GM23338 (cell line): ENCODE data around the gene ZFYVE27. TPM values are rescaled to one million over a fixed set of nuclear protein-coding genes. Genes with fewer than 3 reads are reported as not detected.

Experiments used
- ATAC-seq: fragments of 200-7000 bp; cut with Tn5 transposase; 3 replicates; pipeline ENCODE4 v1.9.1; 2020
- DNase-seq: peaks from one replicate; pipeline ENCODE4 v3.0.0-alpha.2; 2015; ENCODE audit warnings: low spot score
- H2AFZ ChIP-seq: fragments of 200-600 bp; sonication (generic); 2 replicates; pipeline ENCODE4 v1.8.0; 2016; ENCODE audit warnings: antibody characterized with exemption, mild to moderate bottlenecking, moderate library complexity
- H3F3A ChIP-seq: fragments of 200-600 bp; sonication (generic); replicated peaks from 2 replicates; pipeline ENCODE4 v1.8.0; 2017; ENCODE audit warnings: antibody characterized with exemption, mixed run types, low read depth
- H3K27ac ChIP-seq: fragments of 200-600 bp; sonication (generic); 2 replicates; pipeline ENCODE4 v1.6.1; 2016; ENCODE audit warnings: low read depth
- H3K27me3 ChIP-seq: fragments of 200-600 bp; sonication (generic); 2 replicates; pipeline ENCODE4 v1.8.0; 2016; ENCODE audit warnings: mild to moderate bottlenecking, mixed run types, moderate library complexity; ENCODE audit not compliant: insufficient read depth
- H3K36me3 ChIP-seq: fragments of 200-600 bp; sonication (generic); 2 replicates; pipeline ENCODE4 v1.8.0; 2016; ENCODE audit warnings: mild to moderate bottlenecking; ENCODE audit not compliant: insufficient read depth
- H3K4me1 ChIP-seq: fragments of 200-600 bp; sonication (generic); 2 replicates; pipeline ENCODE4 v1.8.0; 2016; ENCODE audit warnings: mild to moderate bottlenecking, moderate library complexity; ENCODE audit not compliant: insufficient read depth
- H3K4me2 ChIP-seq: fragments of 200-600 bp; sonication (generic); 2 replicates; pipeline ENCODE4 v1.7.1; 2017; ENCODE audit warnings: mixed run types
- H3K4me3 ChIP-seq: fragments of 200-600 bp; sonication (generic); 2 replicates; pipeline ENCODE4 v1.6.1; 2016; ENCODE audit warnings: mixed run types
- H3K79me2 ChIP-seq: fragments of 200-600 bp; sonication (generic); replicated peaks from 2 replicates; pipeline ENCODE4 v1.8.0; 2017; ENCODE audit warnings: mild to moderate bottlenecking; ENCODE audit not compliant: insufficient read depth
- H3K9me2 ChIP-seq: fragments of 200-600 bp; sonication (generic); 2 replicates; pipeline ENCODE4 v1.8.0; 2017; ENCODE audit not compliant: insufficient read depth
- H4K20me1 ChIP-seq: fragments of 200-600 bp; sonication (generic); replicated peaks from 2 replicates; pipeline ENCODE4 v1.8.0; 2017; ENCODE audit warnings: mild to moderate bottlenecking; ENCODE audit not compliant: insufficient read depth
- H3K27ac Mint-ChIP-seq: 2 replicates; pipeline ENCODE4 v1.8.0; 2020; ENCODE audit warnings: inconsistent platforms, mild to moderate bottlenecking, moderate library complexity, mixed read lengths
- H3K27me3 Mint-ChIP-seq: 3 replicates; pipeline ENCODE4 v1.8.0; 2022; ENCODE audit warnings: low read depth, mild to moderate bottlenecking, moderate library complexity, mixed read lengths, inconsistent platforms; ENCODE audit not compliant: insufficient read depth, poor library complexity
- H3K36me3 Mint-ChIP-seq: 3 replicates; pipeline ENCODE4 v1.8.0; 2021; ENCODE audit warnings: low read depth, mild to moderate bottlenecking, inconsistent platforms, moderate library complexity, mixed read lengths
- H3K4me1 Mint-ChIP-seq: 3 replicates; pipeline ENCODE4 v1.8.0; 2020; ENCODE audit warnings: mild to moderate bottlenecking, inconsistent platforms, mixed read lengths
- H3K4me3 Mint-ChIP-seq: 3 replicates; pipeline ENCODE4 v1.8.0; 2021; ENCODE audit warnings: moderate library complexity, mild to moderate bottlenecking, inconsistent platforms, mixed read lengths
- H3K9me3 Mint-ChIP-seq: 3 replicates; pipeline ENCODE4 v1.8.0; 2020; ENCODE audit warnings: moderate library complexity, mild to moderate bottlenecking, inconsistent platforms, mixed read lengths
- CREB1 ChIP-seq: fragments of 250-450 bp; sonication (Bioruptor Pico); IDR thresholded peaks from 2 replicates; pipeline ENCODE4 v1.5.0; 2020; ENCODE audit warnings: low read depth, mild to moderate bottlenecking, moderate library complexity
- EZH2 ChIP-seq: fragments of 200-600 bp; sonication (generic); IDR thresholded peaks from one replicate; pipeline ENCODE4 v1.8.0; 2017; ENCODE audit warnings: antibody characterized with exemption, mild to moderate bottlenecking, low read depth; ENCODE audit not compliant: unreplicated experiment
- EZH2phosphoT487 ChIP-seq: fragments of 200-600 bp; sonication (generic); IDR thresholded peaks from one replicate; pipeline ENCODE4 v1.8.1; 2018; ENCODE audit warnings: antibody characterized with exemption; ENCODE audit not compliant: unreplicated experiment
- JUNB ChIP-seq: IDR thresholded peaks from one replicate; pipeline ENCODE4 v1.6.1; 2016; ENCODE audit warnings: antibody characterized with exemption; ENCODE audit not compliant: unreplicated experiment
- NANOG ChIP-seq: IDR thresholded peaks from 2 replicates; pipeline ENCODE4 v1.6.1; 2016; ENCODE audit warnings: antibody characterized with exemption, borderline replicate concordance
- POLR2AphosphoS5 ChIP-seq: IDR thresholded peaks from 2 replicates; pipeline ENCODE4 v1.6.1; 2016; ENCODE audit warnings: antibody characterized with exemption, low read depth
- STAT1 ChIP-seq: IDR thresholded peaks from one replicate; pipeline ENCODE4 v1.6.1; 2016; ENCODE audit warnings: antibody characterized with exemption; ENCODE audit not compliant: unreplicated experiment
- ZNF114 ChIP-seq: fragments of 250-450 bp; sonication (Bioruptor Pico); IDR thresholded peaks from 2 replicates; pipeline ENCODE4 v1.5.0; 2020; ENCODE audit warnings: mild to moderate bottlenecking, moderate library complexity
- ZNF331 ChIP-seq: fragments of 250-450 bp; sonication (Bioruptor Pico); IDR thresholded peaks from 2 replicates; pipeline ENCODE4 v1.5.0; 2020; ENCODE audit warnings: low read depth, mild to moderate bottlenecking, moderate library complexity
- polyA plus RNA-seq: library from polyadenylated mRNA; unstranded; fragments of >200 nt; fragmentation: Nextera tagmentation; extraction: Ambion mirVana; gene quantifications from 2 replicates; pipeline ENCODE4 v1.2.1, GENCODE V29; 2016
- total RNA-seq: library from RNA; depleted of rRNA; stranded (reverse); fragments of >200 nt; shearing (Covaris generic); gene quantifications from 2 replicates; pipeline ENCODE4 v1.2.3, GENCODE V29; 2014
- TF ChIP-seq, protein P1 (sequence below): fragments of 250-450 bp; sonication (Bioruptor Pico); IDR thresholded peaks from 2 replicates; pipeline ENCODE4 v1.5.0; 2020; ENCODE audit warnings: mild to moderate bottlenecking, moderate library complexity
- TF ChIP-seq, protein P2 (sequence below): IDR thresholded peaks from one replicate; pipeline ENCODE4 v1.6.1; 2018; ENCODE audit warnings: antibody characterized with exemption; ENCODE audit not compliant: unreplicated experiment
- TF ChIP-seq, protein P3 (sequence below): IDR thresholded peaks from 2 replicates; pipeline ENCODE4 v1.6.1; 2016; ENCODE audit warnings: antibody characterized with exemption
- TF ChIP-seq, protein P4 (sequence below), 2 experiments: fragments of 200-600 bp in 1 of 2; sonication (generic) in 1 of 2; conservative IDR thresholded peaks; 2 replicates each; pipeline versions ENCODE4 v1.5.1 to v1.6.1; 2016 to 2017; ENCODE audit warnings: antibody characterized with exemption in 2 of 2, low read depth in 2 of 2, mild to moderate bottlenecking in 2 of 2, moderate library complexity in 1 of 2

The ZFYVE27 gene
- total and polyA plus RNA-seq, 2 experiments from 2014 or later, result 15.0 to 25.8 TPM

DNA sequence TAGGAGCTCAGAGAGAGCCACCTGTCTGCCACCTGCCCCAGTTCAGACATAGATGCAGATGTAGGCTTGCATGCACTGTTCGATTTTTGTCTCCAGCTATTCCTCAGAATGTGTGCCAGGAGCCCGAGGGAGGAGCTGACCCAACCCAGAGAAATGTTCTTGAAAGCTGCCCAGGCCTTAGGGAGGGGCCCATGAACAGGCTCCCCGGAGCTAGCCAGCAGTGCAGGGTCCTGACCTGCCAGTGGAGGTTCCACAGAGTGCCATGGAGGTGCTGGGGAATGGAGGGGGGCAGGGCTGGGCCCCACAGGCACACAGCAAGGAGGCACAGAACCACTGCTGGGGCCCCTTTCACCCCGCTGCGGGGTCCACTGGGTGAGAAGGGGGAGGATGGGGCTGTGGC is 64.5 kb downstream of the ZFYVE27 start:
- Histone ChIP-seq H3K36me3 (no peaks in the 10 kb centered on the region; the same call in none of the 2 replicates), H3K4me1 (no peaks in the 10 kb centered on the region; the same call in 1 of the 2 replicates), H3K27me3 (no peaks in the 10 kb centered on the region), H3K4me2 (no peak overlapping the region), H3F3A (0 out of 2 replicates have a peak, but pooled peaks cover 3% of the 10 kb centered on the region), H3K9me2 (no peaks in the 10 kb centered on the region; the same call in 1 of the 2 replicates), H3K27ac (no peak overlapping the region), H3K4me3 (no peak overlapping the region), H4K20me1 (no peaks in the 10 kb centered on the region), H2AFZ (no peak overlapping the region), H3K79me2 (no peaks in the 10 kb centered on the region)
- ATAC-seq (no peak), DNase-seq (no peak)
- Mint-ChIP-seq H3K9me3 (peaks cover 16% of the 10 kb centered on the region), H3K27ac (no peak overlapping the region), H3K4me3 (no peak overlapping the region), H3K27me3 (peaks cover 6% of the 10 kb centered on the region), H3K4me1 (peaks cover 15% of the 10 kb centered on the region), H3K36me3 (no peaks in the 10 kb centered on the region)
- no peak for TF ChIP-seq STAT1
- TF ChIP-seq ZNF331 (CRISPR knock-in tag), result no peak
- no peak for TF ChIP-seq ZNF114 (CRISPR knock-in tag)
- TF ChIP-seq, protein P1, sequence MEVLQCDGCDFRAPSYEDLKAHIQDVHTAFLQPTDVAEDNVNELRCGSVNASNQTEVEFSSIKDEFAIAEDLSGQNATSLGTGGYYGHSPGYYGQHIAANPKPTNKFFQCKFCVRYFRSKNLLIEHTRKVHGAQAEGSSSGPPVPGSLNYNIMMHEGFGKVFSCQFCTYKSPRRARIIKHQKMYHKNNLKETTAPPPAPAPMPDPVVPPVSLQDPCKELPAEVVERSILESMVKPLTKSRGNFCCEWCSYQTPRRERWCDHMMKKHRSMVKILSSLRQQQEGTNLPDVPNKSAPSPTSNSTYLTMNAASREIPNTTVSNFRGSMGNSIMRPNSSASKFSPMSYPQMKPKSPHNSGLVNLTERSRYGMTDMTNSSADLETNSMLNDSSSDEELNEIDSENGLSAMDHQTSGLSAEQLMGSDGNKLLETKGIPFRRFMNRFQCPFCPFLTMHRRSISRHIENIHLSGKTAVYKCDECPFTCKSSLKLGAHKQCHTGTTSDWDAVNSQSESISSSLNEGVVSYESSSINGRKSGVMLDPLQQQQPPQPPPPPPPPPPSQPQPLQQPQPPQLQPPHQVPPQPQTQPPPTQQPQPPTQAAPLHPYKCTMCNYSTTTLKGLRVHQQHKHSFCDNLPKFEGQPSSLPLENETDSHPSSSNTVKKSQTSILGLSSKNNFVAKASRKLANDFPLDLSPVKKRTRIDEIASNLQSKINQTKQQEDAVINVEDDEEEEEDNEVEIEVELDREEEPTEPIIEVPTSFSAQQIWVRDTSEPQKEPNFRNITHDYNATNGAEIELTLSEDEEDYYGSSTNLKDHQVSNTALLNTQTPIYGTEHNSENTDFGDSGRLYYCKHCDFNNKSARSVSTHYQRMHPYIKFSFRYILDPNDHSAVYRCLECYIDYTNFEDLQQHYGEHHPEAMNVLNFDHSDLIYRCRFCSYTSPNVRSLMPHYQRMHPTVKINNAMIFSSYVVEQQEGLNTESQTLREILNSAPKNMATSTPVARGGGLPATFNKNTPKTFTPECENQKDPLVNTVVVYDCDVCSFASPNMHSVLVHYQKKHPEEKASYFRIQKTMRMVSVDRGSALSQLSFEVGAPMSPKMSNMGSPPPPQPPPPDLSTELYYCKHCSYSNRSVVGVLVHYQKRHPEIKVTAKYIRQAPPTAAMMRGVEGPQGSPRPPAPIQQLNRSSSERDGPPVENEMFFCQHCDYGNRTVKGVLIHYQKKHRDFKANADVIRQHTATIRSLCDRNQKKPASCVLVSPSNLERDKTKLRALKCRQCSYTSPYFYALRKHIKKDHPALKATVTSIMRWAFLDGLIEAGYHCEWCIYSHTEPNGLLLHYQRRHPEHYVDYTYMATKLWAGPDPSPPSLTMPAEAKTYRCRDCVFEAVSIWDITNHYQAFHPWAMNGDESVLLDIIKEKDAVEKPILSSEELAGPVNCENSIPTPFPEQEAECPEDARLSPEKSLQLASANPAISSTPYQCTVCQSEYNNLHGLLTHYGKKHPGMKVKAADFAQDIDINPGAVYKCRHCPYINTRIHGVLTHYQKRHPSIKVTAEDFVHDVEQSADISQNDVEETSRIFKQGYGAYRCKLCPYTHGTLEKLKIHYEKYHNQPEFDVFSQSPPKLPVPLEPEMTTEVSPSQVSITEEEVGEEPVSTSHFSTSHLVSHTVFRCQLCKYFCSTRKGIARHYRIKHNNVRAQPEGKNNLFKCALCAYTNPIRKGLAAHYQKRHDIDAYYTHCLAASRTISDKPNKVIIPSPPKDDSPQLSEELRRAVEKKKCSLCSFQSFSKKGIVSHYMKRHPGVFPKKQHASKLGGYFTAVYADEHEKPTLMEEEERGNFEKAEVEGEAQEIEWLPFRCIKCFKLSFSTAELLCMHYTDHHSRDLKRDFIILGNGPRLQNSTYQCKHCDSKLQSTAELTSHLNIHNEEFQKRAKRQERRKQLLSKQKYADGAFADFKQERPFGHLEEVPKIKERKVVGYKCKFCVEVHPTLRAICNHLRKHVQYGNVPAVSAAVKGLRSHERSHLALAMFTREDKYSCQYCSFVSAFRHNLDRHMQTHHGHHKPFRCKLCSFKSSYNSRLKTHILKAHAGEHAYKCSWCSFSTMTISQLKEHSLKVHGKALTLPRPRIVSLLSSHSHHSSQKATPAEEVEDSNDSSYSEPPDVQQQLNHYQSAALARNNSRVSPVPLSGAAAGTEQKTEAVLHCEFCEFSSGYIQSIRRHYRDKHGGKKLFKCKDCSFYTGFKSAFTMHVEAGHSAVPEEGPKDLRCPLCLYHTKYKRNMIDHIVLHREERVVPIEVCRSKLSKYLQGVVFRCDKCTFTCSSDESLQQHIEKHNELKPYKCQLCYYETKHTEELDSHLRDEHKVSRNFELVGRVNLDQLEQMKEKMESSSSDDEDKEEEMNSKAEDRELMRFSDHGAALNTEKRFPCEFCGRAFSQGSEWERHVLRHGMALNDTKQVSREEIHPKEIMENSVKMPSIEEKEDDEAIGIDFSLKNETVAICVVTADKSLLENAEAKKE (CRISPR knock-in tag), result no peak
- TF ChIP-seq, protein P2, sequence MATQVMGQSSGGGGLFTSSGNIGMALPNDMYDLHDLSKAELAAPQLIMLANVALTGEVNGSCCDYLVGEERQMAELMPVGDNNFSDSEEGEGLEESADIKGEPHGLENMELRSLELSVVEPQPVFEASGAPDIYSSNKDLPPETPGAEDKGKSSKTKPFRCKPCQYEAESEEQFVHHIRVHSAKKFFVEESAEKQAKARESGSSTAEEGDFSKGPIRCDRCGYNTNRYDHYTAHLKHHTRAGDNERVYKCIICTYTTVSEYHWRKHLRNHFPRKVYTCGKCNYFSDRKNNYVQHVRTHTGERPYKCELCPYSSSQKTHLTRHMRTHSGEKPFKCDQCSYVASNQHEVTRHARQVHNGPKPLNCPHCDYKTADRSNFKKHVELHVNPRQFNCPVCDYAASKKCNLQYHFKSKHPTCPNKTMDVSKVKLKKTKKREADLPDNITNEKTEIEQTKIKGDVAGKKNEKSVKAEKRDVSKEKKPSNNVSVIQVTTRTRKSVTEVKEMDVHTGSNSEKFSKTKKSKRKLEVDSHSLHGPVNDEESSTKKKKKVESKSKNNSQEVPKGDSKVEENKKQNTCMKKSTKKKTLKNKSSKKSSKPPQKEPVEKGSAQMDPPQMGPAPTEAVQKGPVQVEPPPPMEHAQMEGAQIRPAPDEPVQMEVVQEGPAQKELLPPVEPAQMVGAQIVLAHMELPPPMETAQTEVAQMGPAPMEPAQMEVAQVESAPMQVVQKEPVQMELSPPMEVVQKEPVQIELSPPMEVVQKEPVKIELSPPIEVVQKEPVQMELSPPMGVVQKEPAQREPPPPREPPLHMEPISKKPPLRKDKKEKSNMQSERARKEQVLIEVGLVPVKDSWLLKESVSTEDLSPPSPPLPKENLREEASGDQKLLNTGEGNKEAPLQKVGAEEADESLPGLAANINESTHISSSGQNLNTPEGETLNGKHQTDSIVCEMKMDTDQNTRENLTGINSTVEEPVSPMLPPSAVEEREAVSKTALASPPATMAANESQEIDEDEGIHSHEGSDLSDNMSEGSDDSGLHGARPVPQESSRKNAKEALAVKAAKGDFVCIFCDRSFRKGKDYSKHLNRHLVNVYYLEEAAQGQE, result no peak
- TF ChIP-seq EZH2, result no peak
- TF ChIP-seq, protein P3, sequence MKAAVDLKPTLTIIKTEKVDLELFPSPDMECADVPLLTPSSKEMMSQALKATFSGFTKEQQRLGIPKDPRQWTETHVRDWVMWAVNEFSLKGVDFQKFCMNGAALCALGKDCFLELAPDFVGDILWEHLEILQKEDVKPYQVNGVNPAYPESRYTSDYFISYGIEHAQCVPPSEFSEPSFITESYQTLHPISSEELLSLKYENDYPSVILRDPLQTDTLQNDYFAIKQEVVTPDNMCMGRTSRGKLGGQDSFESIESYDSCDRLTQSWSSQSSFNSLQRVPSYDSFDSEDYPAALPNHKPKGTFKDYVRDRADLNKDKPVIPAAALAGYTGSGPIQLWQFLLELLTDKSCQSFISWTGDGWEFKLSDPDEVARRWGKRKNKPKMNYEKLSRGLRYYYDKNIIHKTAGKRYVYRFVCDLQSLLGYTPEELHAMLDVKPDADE, result no peak
- no peak for TF ChIP-seq POLR2AphosphoS5
- TF ChIP-seq, protein P4, sequence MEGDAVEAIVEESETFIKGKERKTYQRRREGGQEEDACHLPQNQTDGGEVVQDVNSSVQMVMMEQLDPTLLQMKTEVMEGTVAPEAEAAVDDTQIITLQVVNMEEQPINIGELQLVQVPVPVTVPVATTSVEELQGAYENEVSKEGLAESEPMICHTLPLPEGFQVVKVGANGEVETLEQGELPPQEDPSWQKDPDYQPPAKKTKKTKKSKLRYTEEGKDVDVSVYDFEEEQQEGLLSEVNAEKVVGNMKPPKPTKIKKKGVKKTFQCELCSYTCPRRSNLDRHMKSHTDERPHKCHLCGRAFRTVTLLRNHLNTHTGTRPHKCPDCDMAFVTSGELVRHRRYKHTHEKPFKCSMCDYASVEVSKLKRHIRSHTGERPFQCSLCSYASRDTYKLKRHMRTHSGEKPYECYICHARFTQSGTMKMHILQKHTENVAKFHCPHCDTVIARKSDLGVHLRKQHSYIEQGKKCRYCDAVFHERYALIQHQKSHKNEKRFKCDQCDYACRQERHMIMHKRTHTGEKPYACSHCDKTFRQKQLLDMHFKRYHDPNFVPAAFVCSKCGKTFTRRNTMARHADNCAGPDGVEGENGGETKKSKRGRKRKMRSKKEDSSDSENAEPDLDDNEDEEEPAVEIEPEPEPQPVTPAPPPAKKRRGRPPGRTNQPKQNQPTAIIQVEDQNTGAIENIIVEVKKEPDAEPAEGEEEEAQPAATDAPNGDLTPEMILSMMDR (conservative IDR thresholded peaks at IDR 0.05; ENCODE audit: low read depth in 2 of 2), result no peak
- TF ChIP-seq CREB1 (CRISPR knock-in tag), result no peak
- TF ChIP-seq NANOG, result no peak
- no peak for TF ChIP-seq EZH2phosphoT487
- TF ChIP-seq JUNB, result no peak
